Activated CD4-positive, CD25-positive, alpha-beta regulatory T cell (primary cell): ENCODE measurements around the gene CRB2.
A peak's percentile ranks its signal among the peaks of the same experiment; 100 is the strongest.

Experiments
- DNase-seq, 4 experiments: peaks; one replicate each; lab custom pipeline; 2025; lab: John Stamatoyannopoulos, UW

The CRB2 gene

GRCh38 chr9:123347289-123348060, 8.5 kb upstream of the CRB2 start:
- no peak for DNase-seq

- no peak for DNase-seq
Observed at GRCh38 chr9:123348317-123348992, 7.5 kb upstream of the CRB2 start.

- DNase-seq, result no peak
Observed at GRCh38 chr9:123349033-123349432, 7.0 kb upstream of the CRB2 start.

- peak; percentile 15 to 42 (median 36) for DNase-seq
Observed at GRCh38 chr9:123349691-123350480, 6.1 kb upstream of the CRB2 start.

- no peak for DNase-seq
Observed at GRCh38 chr9:123350590-123351310, 5.2 kb upstream of the CRB2 start.

- no peak for DNase-seq
Observed at GRCh38 chr9:123353041-123353440, 3.0 kb upstream of the CRB2 start.

GRCh38 chr9:123353984-123354591, 1.9 kb upstream of the CRB2 start:
- DNase-seq, result peak; percentile 16 to 36 (median 22)

GRCh38 chr9:123354806-123355508, 1.0 kb upstream of the CRB2 start:
- no peak for DNase-seq

- DNase-seq, result no peak
Observed at GRCh38 chr9:123356851-123357742, 1.1 kb downstream of the CRB2 start.

- DNase-seq, result no peak
Observed at GRCh38 chr9:123357743-123358059, 1.7 kb downstream of the CRB2 start.

- DNase-seq, result no peak
Observed at GRCh38 chr9:123358181-123358905, 2.3 kb downstream of the CRB2 start.

- no peak for DNase-seq
Observed at GRCh38 chr9:123359106-123359505, 3.1 kb downstream of the CRB2 start.

GRCh38 chr9:123359546-123359945, 3.5 kb downstream of the CRB2 start:
- no peak for DNase-seq

GRCh38 chr9:123360161-123361085, 4.4 kb downstream of the CRB2 start:
- DNase-seq, result peak in 1 of 4 experiments; percentile 18

- DNase-seq, result no peak
Observed at GRCh38 chr9:123361086-123361730, 5.2 kb downstream of the CRB2 start.

GRCh38 chr9:123361731-123362510, 5.9 kb downstream of the CRB2 start:
- DNase-seq, result no peak

GRCh38 chr9:123362856-123363255, 6.9 kb downstream of the CRB2 start:
- DNase-seq, result no peak
